ENCODE measurements around the gene KLK11.

The KLK11 gene

GRCh38 chr19:51030631-51031030 is 4.2 kb upstream of the KLK11 start:
- no peak for DNase-seq (ENCODE audit: extremely low read depth, low read depth)
- no peak overlapping the region for H3K4me3 ChIP-seq (replicated peaks; ENCODE audit: low read depth, low read length)
- TF ChIP-seq CTCF (IDR thresholded peaks at IDR 0.05; ENCODE audit: low read depth, low read length, missing control alignments), result no peak

GRCh38 chr19:51029718-51030117 is 3.3 kb upstream of the KLK11 start:
- no peak for TF ChIP-seq CTCF (IDR thresholded peaks at IDR 0.05; ENCODE audit: low read depth, low read length, missing control alignments)
- DNase-seq (ENCODE audit: extremely low read depth, low read depth), result no peak
- H3K4me3 ChIP-seq (replicated peaks; ENCODE audit: low read depth, low read length), result no peak overlapping the region

- DNase-seq (ENCODE audit: extremely low read depth, low read depth), result no peak
- H3K4me3 ChIP-seq (replicated peaks; ENCODE audit: low read depth, low read length), result no peak overlapping the region
- TF ChIP-seq CTCF (IDR thresholded peaks at IDR 0.05; ENCODE audit: low read depth, low read length, missing control alignments), result no peak
These were observed 1.5 kb upstream of the KLK11 start for GRCh38 chr19:51027873-51028272.

- TF ChIP-seq CTCF (IDR thresholded peaks at IDR 0.05; ENCODE audit: low read depth, low read length, missing control alignments), result no peak
- no peak overlapping the region for H3K4me3 ChIP-seq (replicated peaks; ENCODE audit: low read depth, low read length)
- no peak for DNase-seq (ENCODE audit: extremely low read depth, low read depth)
These were observed 850 bp upstream of the KLK11 start for GRCh38 chr19:51027126-51027806.

- no peak for DNase-seq (ENCODE audit: extremely low read depth, low read depth)
- no peak overlapping the region for H3K4me3 ChIP-seq (replicated peaks; ENCODE audit: low read depth, low read length)
- TF ChIP-seq CTCF (IDR thresholded peaks at IDR 0.05; ENCODE audit: low read depth, low read length, missing control alignments), result no peak
These were observed 435 bp downstream of the KLK11 start for GRCh38 chr19:51025809-51026553.

- DNase-seq (ENCODE audit: extremely low read depth, low read depth), result no peak
- H3K4me3 ChIP-seq (replicated peaks; ENCODE audit: low read depth, low read length), result no peak overlapping the region
- TF ChIP-seq CTCF (IDR thresholded peaks at IDR 0.05; ENCODE audit: low read depth, low read length, missing control alignments), result no peak
These were observed 1.0 kb downstream of the KLK11 start for GRCh38 chr19:51025401-51025800.
